H1 (cell line): ENCODE results near the gene RABGAP1. TPM values are rescaled to one million over a fixed set of nuclear protein-coding genes. Genes with fewer than 3 reads are reported as not detected.

Source experiments
- CTCF ChIA-PET: fragments of 300-600 bp; sonication (Branson Sonifier 250); formaldehyde crosslinking; loops from one replicate; lab custom pipeline; 2021; ENCODE audit not compliant: partially characterized antibody; lab: Charles Lee
- POLR2A ChIA-PET: fragments of 300-600 bp; sonication (Branson Sonifier 250); formaldehyde crosslinking; loops from one replicate; lab custom pipeline; 2021; ENCODE audit warnings: inconsistent platforms; ENCODE audit not compliant: partially characterized antibody; lab: Charles Lee
- DNase-seq, 2 experiments: peaks; one replicate each; pipeline versions ENCODE4 v3.0.0 to v3.0.0-alpha.2; 2010 to 2022; ENCODE audit warnings: low spot score in 2 of 2, low read depth in 1 of 2, mixed read lengths in 1 of 2
- FAIRE-seq: peaks from 2 replicates; lab custom pipeline; 2011; peaks lifted over from hg19 to GRCh38; lab: Jason Lieb, UNC
- H2AFZ ChIP-seq: 2 replicates; pipeline ENCODE4 v1.8.1; 2012; ENCODE audit warnings: low read length, inconsistent platforms
- H2AK5ac ChIP-seq: 2 replicates; pipeline ENCODE4 v1.6.1; 2013; ENCODE audit warnings: low read depth, low read length
- H2BK120ac ChIP-seq: replicated peaks from 2 replicates; pipeline ENCODE3; 2013; ENCODE audit warnings: low read depth, low read length, inconsistent platforms
- H2BK12ac ChIP-seq: 2 replicates; pipeline ENCODE4 v1.6.1; 2013; ENCODE audit warnings: low read depth, low read length
- H2BK15ac ChIP-seq: 2 replicates; pipeline ENCODE4 v1.6.1; 2013; ENCODE audit warnings: low read length
- H2BK20ac ChIP-seq: 2 replicates; pipeline ENCODE4 v1.6.1; 2013; ENCODE audit warnings: low read length
- H2BK5ac ChIP-seq: 2 replicates; pipeline ENCODE4 v1.6.1; 2013; ENCODE audit warnings: low read depth, low read length
- H3K14ac ChIP-seq: 2 replicates; pipeline ENCODE4 v1.6.1; 2013; ENCODE audit warnings: inconsistent platforms; ENCODE audit not compliant: insufficient read length
- H3K18ac ChIP-seq: 2 replicates; pipeline ENCODE4 v1.6.1; 2013; ENCODE audit warnings: low read length; ENCODE audit errors: extremely low read depth
- H3K23ac ChIP-seq: 2 replicates; pipeline ENCODE4 v1.6.1; 2013; ENCODE audit warnings: inconsistent platforms; ENCODE audit not compliant: insufficient read length
- H3K23me2 ChIP-seq: 2 replicates; pipeline ENCODE4 v1.6.1; 2013; ENCODE audit warnings: low read depth, low read length
- H3K27ac ChIP-seq: 2 replicates; pipeline ENCODE4 v1.6.1; 2011; ENCODE audit warnings: low read depth, low read length, inconsistent platforms
- H3K27me3 ChIP-seq, 4 experiments: replicated peaks in 1 of 4; 1 replicate in 1 of 4; 2 replicates in 3 of 4; pipeline versions ENCODE4 v1.6.1 to v1.8.1; 2011 to 2013; ENCODE audit warnings: low read length in 3 of 4, mild to moderate bottlenecking in 3 of 4, inconsistent platforms in 2 of 4, mixed read lengths in 2 of 4, moderate library complexity in 1 of 4; ENCODE audit not compliant: control insufficient read depth in 3 of 4, insufficient read depth in 3 of 4; ENCODE audit errors: extremely low read depth in 1 of 4
- H3K36me3 ChIP-seq, 4 experiments: 2 replicates each; pipeline versions ENCODE4 v1.6.1 to v1.8.1; 2011 to 2013; ENCODE audit warnings: mild to moderate bottlenecking in 4 of 4, low read length in 3 of 4, moderate library complexity in 2 of 4, control low read depth in 1 of 4, inconsistent platforms in 1 of 4; ENCODE audit not compliant: insufficient read depth in 4 of 4, control insufficient read depth in 2 of 4
- H3K4ac ChIP-seq: replicated peaks from 2 replicates; pipeline ENCODE3; 2013; ENCODE audit warnings: low read length, low read depth, mixed read lengths, inconsistent platforms; ENCODE audit not compliant: insufficient read length
- H3K4me1 ChIP-seq, 4 experiments: replicated peaks in 1 of 4; 1 replicate in 1 of 4; 2 replicates in 3 of 4; pipeline versions ENCODE4 v1.6.1 to v1.8.1; 2011 to 2013; ENCODE audit warnings: low read length in 3 of 4, inconsistent platforms in 2 of 4, mixed read lengths in 1 of 4; ENCODE audit not compliant: insufficient read depth in 4 of 4, control insufficient read depth in 3 of 4
- H3K4me2 ChIP-seq, 2 experiments: 2 replicates each; pipeline versions ENCODE4 v1.6.1 to v1.8.1; 2011 to 2013; ENCODE audit warnings: low read depth in 2 of 2, low read length in 2 of 2, control low read depth in 1 of 2, inconsistent platforms in 1 of 2, mild to moderate bottlenecking in 1 of 2; ENCODE audit not compliant: insufficient read depth in 1 of 2
- H3K4me3 ChIP-seq, 4 experiments: fragments of 200-600, 300-600 bp in 1 of 4; sonication (generic), shearing (Covaris generic), sonication (Bioruptor Twin) in 1 of 4; 2 replicates each; pipeline versions ENCODE4 v1.5.1 to v1.8.1; 2011 to 2016; ENCODE audit warnings: low read length in 4 of 4, low read depth in 3 of 4, control low read depth in 2 of 4, inconsistent platforms in 2 of 4, mild to moderate bottlenecking in 2 of 4, mixed read lengths in 1 of 4, moderate library complexity in 1 of 4; ENCODE audit not compliant: insufficient read depth in 2 of 4; ENCODE audit errors: extremely low read depth in 1 of 4
- H3K56ac ChIP-seq: replicated peaks from 2 replicates; pipeline ENCODE3; 2013; ENCODE audit warnings: low read depth, mild to moderate bottlenecking, mixed read lengths, low read length, inconsistent platforms; ENCODE audit not compliant: insufficient read length
- H3K79me1 ChIP-seq: 2 replicates; pipeline ENCODE4 v1.6.1; 2013; ENCODE audit warnings: low read depth, low read length, control low read depth
- H3K79me2 ChIP-seq, 2 experiments: 2 replicates each; pipeline versions ENCODE4 v1.6.1 to v1.8.1; 2012 to 2013; ENCODE audit warnings: low read length in 2 of 2, mild to moderate bottlenecking in 2 of 2, inconsistent platforms in 1 of 2; ENCODE audit not compliant: insufficient read depth in 2 of 2, control insufficient read depth in 1 of 2
- H3K9ac ChIP-seq, 4 experiments: replicated peaks in 1 of 4; 1 replicate in 1 of 4; 2 replicates in 3 of 4; pipeline versions ENCODE4 v1.6.1 to v1.8.1; 2011 to 2013; ENCODE audit warnings: low read depth in 3 of 4, low read length in 3 of 4, control low read depth in 2 of 4, mild to moderate bottlenecking in 2 of 4, moderate library complexity in 2 of 4, inconsistent platforms in 1 of 4; ENCODE audit errors: extremely low read depth in 1 of 4
- H3K9me3 ChIP-seq, 2 experiments: 2 replicates each; pipeline versions ENCODE4 v1.6.1 to v1.8.1; 2012 to 2013; ENCODE audit warnings: mild to moderate bottlenecking in 2 of 2, moderate library complexity in 2 of 2, control low read depth in 1 of 2, inconsistent platforms in 1 of 2, low read depth in 1 of 2, low read length in 1 of 2, mixed read lengths in 1 of 2; ENCODE audit not compliant: insufficient read depth in 2 of 2
- H4K20me1 ChIP-seq, 2 experiments: replicated peaks in 1 of 2; 2 replicates each; pipeline versions ENCODE3 to v1.8.1; 2011 to 2013; ENCODE audit warnings: inconsistent platforms in 2 of 2, low read length in 2 of 2, mild to moderate bottlenecking in 1 of 2; ENCODE audit not compliant: insufficient read depth in 2 of 2, control insufficient read depth in 1 of 2
- H4K5ac ChIP-seq: 2 replicates; pipeline ENCODE4 v1.6.1; 2013; ENCODE audit warnings: low read length, low read depth, mixed read lengths, inconsistent platforms; ENCODE audit not compliant: insufficient read length
- H4K8ac ChIP-seq: 2 replicates; pipeline ENCODE4 v1.8.0; 2013; ENCODE audit warnings: mild to moderate bottlenecking, moderate library complexity, low read length, inconsistent platforms; ENCODE audit not compliant: insufficient read depth; ENCODE audit errors: extremely low read depth
- H4K91ac ChIP-seq: replicated peaks from 2 replicates; pipeline ENCODE3; 2013; ENCODE audit warnings: low read length, mixed read lengths, inconsistent platforms; ENCODE audit not compliant: insufficient read length
- KDM4A ChIP-seq: IDR thresholded peaks from one replicate; pipeline ENCODE4 v1.7.1; 2012; ENCODE audit warnings: low read depth, mild to moderate bottlenecking, moderate library complexity, low read length, inconsistent platforms; ENCODE audit not compliant: severe bottlenecking
- PHF8 ChIP-seq: fragments of 200-600 bp; sonication (generic); conservative IDR thresholded peaks from 2 replicates; pipeline ENCODE4 v1.7.1; 2012; ENCODE audit warnings: low read depth, mild to moderate bottlenecking, inconsistent platforms, low read length, moderate library complexity
- POLR2A ChIP-seq, 2 experiments: IDR thresholded peaks; 1 replicate in 1 of 2; 2 replicates in 1 of 2; pipeline ENCODE4 v1.6.1; 2011; ENCODE audit warnings: low read depth in 2 of 2, low read length in 2 of 2, mild to moderate bottlenecking in 2 of 2; ENCODE audit errors: control extremely low read depth in 1 of 2
- RBBP5 ChIP-seq: IDR thresholded peaks from 2 replicates; pipeline ENCODE4 v1.7.1; 2012; ENCODE audit warnings: low read depth, mild to moderate bottlenecking, inconsistent platforms, low read length, moderate library complexity, borderline replicate concordance
- RFX5 ChIP-seq: IDR thresholded peaks from 2 replicates; pipeline ENCODE4 v1.6.1; 2011; ENCODE audit warnings: low read depth, low read length, improper control_type of control experiment, borderline replicate concordance
- RNF2 ChIP-seq: fragments of 200-900, 300-1000 bp; sonication (generic); IDR thresholded peaks from 2 replicates; pipeline ENCODE4 v1.7.1; 2016; ENCODE audit warnings: borderline replicate concordance, low read depth, mild to moderate bottlenecking, antibody characterized with exemption, low read length; ENCODE audit not compliant: poor library complexity, severe bottlenecking; ENCODE audit errors: missing control alignments
- SAP30 ChIP-seq: fragments of 300-600 bp; sonication (generic); IDR thresholded peaks from 2 replicates; pipeline ENCODE4 v1.7.1; 2012; ENCODE audit warnings: low read length, moderate library complexity, mild to moderate bottlenecking, inconsistent platforms; ENCODE audit not compliant: insufficient read depth, insufficient replicate concordance
- SRF ChIP-seq: IDR thresholded peaks from 2 replicates; pipeline ENCODE4 v1.6.1; 2011; ENCODE audit warnings: mild to moderate bottlenecking, low read depth, low read length, moderate library complexity
- YY1 ChIP-seq: IDR thresholded peaks from 2 replicates; pipeline ENCODE4 v1.6.1; 2011; ENCODE audit warnings: low read depth, mild to moderate bottlenecking, low read length
- WGBS, 2 experiments: shearing (Covaris generic) in 1 of 2; methylation state at CpG; one replicate each; pipeline versions ENCODE4 v1.1.6 to v1.1.7; 2013 to 2015; ENCODE audit warnings: low lambda C conversion rate in 2 of 2, mixed read lengths in 2 of 2, inconsistent platforms in 1 of 2, low coverage in 1 of 2, missing lambda C conversion rate in 1 of 2; ENCODE audit not compliant: insufficient replicate concordance in 2 of 2, insufficient coverage in 1 of 2, insufficient read length in 1 of 2; ENCODE audit errors: extremely low coverage in 1 of 2, missing lambda C conversion rate in 1 of 2; 5-methylcytosine and 5-hydroxymethylcytosine counted together
- polyA plus RNA-seq, 7 experiments: library from polyadenylated mRNA; depleted of rRNA in 3 of 7; stranded (reverse) in 5 of 7; unstranded in 2 of 7; fragments of >200 nt in 5 of 7; fragments of 200-250 nt in 2 of 7; gene quantifications; 1 replicate in 5 of 7; 2 replicates in 1 of 7; 4 replicates in 1 of 7; pipeline versions ENCODE4 v1.2.1 to v1.2.3, GENCODE V29; 2011 to 2013; ENCODE audit warnings: missing spikeins in 2 of 7, mixed read lengths in 2 of 7
- total RNA-seq: library from RNA; stranded (reverse); fragmentation: NEBNext Ultra II Directional; extraction: Animal tissue kit (Norgen Biotek cat#: 25700); gene quantifications from 2 replicates; pipeline ENCODE4 v1.2.1, GENCODE V29; 2021
- TF ChIP-seq, protein P1 (sequence below), 3 experiments: IDR thresholded peaks; 1 replicate in 2 of 3; 2 replicates in 1 of 3; pipeline versions ENCODE4 v1.5.1 to v1.6.1; 2011; ENCODE audit warnings: low read length in 3 of 3, mild to moderate bottlenecking in 3 of 3, inconsistent platforms in 2 of 3, low read depth in 1 of 3, moderate library complexity in 1 of 3; ENCODE audit not compliant: insufficient read depth in 1 of 3; ENCODE audit errors: control extremely low read depth in 1 of 3

Gene RABGAP1
- total and polyA plus RNA-seq, 2 of the 8 experiments (the other 6 are each of a cell fraction or from before 2014, with no cell fraction given) = 15.7 to 38.3 TPM

DNA sequence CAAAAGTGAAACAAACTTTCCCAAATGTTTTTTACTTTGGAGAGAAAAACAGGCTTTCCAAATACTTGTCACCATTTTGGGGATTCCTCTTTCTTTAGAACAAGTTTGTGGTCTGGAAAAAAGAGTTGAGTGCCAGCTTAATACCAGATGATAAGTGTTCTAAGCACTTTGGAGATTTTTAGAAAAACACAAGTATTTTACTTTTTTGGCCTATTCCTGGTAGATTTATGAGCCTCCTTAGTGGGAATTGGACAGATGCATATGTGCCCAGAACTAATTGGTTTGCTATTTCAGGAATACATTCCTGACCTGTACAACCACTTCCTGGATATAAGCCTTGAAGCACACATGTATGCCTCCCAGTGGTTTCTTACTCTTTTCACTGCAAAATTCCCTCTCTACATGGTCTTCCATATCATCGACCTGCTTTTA, 133.2 kb downstream of the RABGAP1 start:
- Histone ChIP-seq H2AK5ac (no peak overlapping the region), H3K4me2 (peak overlapping the region in 1 of 2 experiments; percentile 63; a peak in 1 of 4 replicates), H3K4me3 (peak overlapping the region in 1 of 4 experiments; percentile 37; a peak in 1 of 8 replicates), H3K23ac (no peak overlapping the region), H3K4ac (no peak overlapping the region), H2BK120ac (no peak overlapping the region), H4K8ac (no peak overlapping the region), H3K18ac (no peak overlapping the region), H3K9ac (no peak overlapping the region), H2AFZ (no peak overlapping the region), H4K91ac (no peak overlapping the region), H3K79me1 (no peaks in the 10 kb centered on the region; the same call in 1 of the 2 replicates), H4K5ac (no peak overlapping the region), H3K14ac (no peak overlapping the region), H2BK5ac (no peak overlapping the region), H3K27ac (no peak overlapping the region), H3K79me2 (no peaks in the 10 kb centered on the region), H4K20me1 (no peaks in the 10 kb centered on the region), H3K36me3 (peaks cover 0 to 35% (median 4%) of the 10 kb centered on the region in 4 experiments; a peak in 4 of 8 replicates), H3K4me1 (peaks cover 6 to 27% (median 17%) of the 10 kb centered on the region in 4 experiments; a peak in 6 of 7 replicates), H3K23me2 (no peaks in the 10 kb centered on the region), H2BK12ac (no peak overlapping the region), H3K9me3 (no peaks in the 10 kb centered on the region), H3K27me3 (no peaks in the 10 kb centered on the region), H2BK15ac (no peak overlapping the region), H3K56ac (no peak overlapping the region), H2BK20ac (no peak overlapping the region)
- CTCF ChIA-PET = interaction anchor here (0.8 to 1.9 kb wide), 6 partner anchors 10 to 276 kb away, joined by 3 to 6 read pairs (median 3); no protein-coding TSS in a partner anchor
- POLR2A ChIA-PET = interaction anchor here (1.0 to 1.5 kb wide), 4 partner anchors 26 to 169 kb away, joined by 3 to 5 read pairs (median 4); partner anchors contain the start of genes RABGAP1 and RC3H2
- whole genome bisulfite sequencing, 2 experiments = 83% methylated on average over 1 of the region's 1 CpG; no CpG with 5 or more reads in 1 of the 2 experiments
- DNase-seq (no peak), FAIRE-seq (no peak)
- TF ChIP-seq YY1 = no peak
- TF ChIP-seq POLR2A (IDR thresholded peaks at IDR 0.05; ENCODE audit: control extremely low read depth in 1 of 2, low read depth in 2 of 2, low read length in 2 of 2) = no peak
- TF ChIP-seq RNF2 = no peak
- TF ChIP-seq, protein P1, sequence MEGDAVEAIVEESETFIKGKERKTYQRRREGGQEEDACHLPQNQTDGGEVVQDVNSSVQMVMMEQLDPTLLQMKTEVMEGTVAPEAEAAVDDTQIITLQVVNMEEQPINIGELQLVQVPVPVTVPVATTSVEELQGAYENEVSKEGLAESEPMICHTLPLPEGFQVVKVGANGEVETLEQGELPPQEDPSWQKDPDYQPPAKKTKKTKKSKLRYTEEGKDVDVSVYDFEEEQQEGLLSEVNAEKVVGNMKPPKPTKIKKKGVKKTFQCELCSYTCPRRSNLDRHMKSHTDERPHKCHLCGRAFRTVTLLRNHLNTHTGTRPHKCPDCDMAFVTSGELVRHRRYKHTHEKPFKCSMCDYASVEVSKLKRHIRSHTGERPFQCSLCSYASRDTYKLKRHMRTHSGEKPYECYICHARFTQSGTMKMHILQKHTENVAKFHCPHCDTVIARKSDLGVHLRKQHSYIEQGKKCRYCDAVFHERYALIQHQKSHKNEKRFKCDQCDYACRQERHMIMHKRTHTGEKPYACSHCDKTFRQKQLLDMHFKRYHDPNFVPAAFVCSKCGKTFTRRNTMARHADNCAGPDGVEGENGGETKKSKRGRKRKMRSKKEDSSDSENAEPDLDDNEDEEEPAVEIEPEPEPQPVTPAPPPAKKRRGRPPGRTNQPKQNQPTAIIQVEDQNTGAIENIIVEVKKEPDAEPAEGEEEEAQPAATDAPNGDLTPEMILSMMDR (IDR thresholded peaks at IDR 0.05; ENCODE audit: control extremely low read depth in 1 of 3, insufficient read depth in 1 of 3, low read depth in 1 of 3, low read length in 3 of 3) = no peak
- TF ChIP-seq KDM4A = no peak
- no peak for TF ChIP-seq SRF
- no peak for TF ChIP-seq PHF8
- TF ChIP-seq RFX5 = no peak
- TF ChIP-seq RBBP5 = no peak
- no peak for TF ChIP-seq SAP30
